CD14-positive monocyte (primary cell): ENCODE data around the gene EARS2. TPM values are rescaled to one million over a fixed set of nuclear protein-coding genes. Genes with fewer than 3 reads are reported as not detected.

Source experiments
- DNase-seq, 3 donors: peaks; one replicate each; pipeline ENCODE4 v3.0.0-alpha.2; 2011 to 2022
- H2AFZ ChIP-seq: 2 replicates; pipeline ENCODE4 v1.6.0; 2012; ENCODE audit warnings: mild to moderate bottlenecking, low read depth, low read length, inconsistent platforms; ENCODE audit not compliant: insufficient read depth, poor library complexity, severe bottlenecking
- H3K27ac ChIP-seq, 2 donors: 1 replicate in 1 of 2; 2 replicates in 1 of 2; pipeline ENCODE4 v1.5.1; 2012 to 2013; ENCODE audit warnings: low read length in 2 of 2, control low read depth in 1 of 2, inconsistent platforms in 1 of 2, low read depth in 1 of 2, mild to moderate bottlenecking in 1 of 2
- H3K27me3 ChIP-seq, 2 donors: one replicate each; pipeline versions ENCODE4 v1.6.0 to v1.6.1; 2011 to 2013; ENCODE audit warnings: low read length in 2 of 2; ENCODE audit not compliant: control insufficient read depth in 2 of 2, insufficient read depth in 2 of 2
- H3K36me3 ChIP-seq, 2 donors: replicated peaks in 1 of 2; 1 replicate in 1 of 2; 2 replicates in 1 of 2; pipeline versions ENCODE4 v1.5.1 to v1.6.1; 2012 to 2013; ENCODE audit warnings: low read length in 2 of 2, control low read depth in 1 of 2, inconsistent platforms in 1 of 2, mild to moderate bottlenecking in 1 of 2; ENCODE audit not compliant: insufficient read depth in 2 of 2, control insufficient read depth in 1 of 2
- H3K4me1 ChIP-seq, 2 donors: 1 replicate in 1 of 2; 2 replicates in 1 of 2; pipeline versions ENCODE4 v1.5.1 to v1.6.1; 2012 to 2013; ENCODE audit warnings: low read length in 2 of 2, control low read depth in 1 of 2, inconsistent platforms in 1 of 2, mild to moderate bottlenecking in 1 of 2, moderate library complexity in 1 of 2; ENCODE audit not compliant: insufficient read depth in 2 of 2, control insufficient read depth in 1 of 2
- H3K4me2 ChIP-seq: replicated peaks from 2 replicates; pipeline ENCODE3; 2012; ENCODE audit warnings: low read length, moderate library complexity, mild to moderate bottlenecking; ENCODE audit not compliant: poor library complexity, severe bottlenecking; ENCODE audit errors: extremely low read depth
- H3K4me3 ChIP-seq, 3 experiments: fragments of 200-600 bp in 1 of 3; sonication (generic) in 1 of 3; replicated peaks in 1 of 3; 1 replicate in 2 of 3; 2 replicates in 1 of 3; pipeline ENCODE4 v1.5.1; 2011 to 2013; ENCODE audit warnings: low read length in 3 of 3, mild to moderate bottlenecking in 3 of 3, control low read depth in 2 of 3, low read depth in 2 of 3, inconsistent platforms in 1 of 3, moderate library complexity in 1 of 3
- H3K79me2 ChIP-seq: 2 replicates; pipeline ENCODE4 v1.6.0; 2012; ENCODE audit warnings: mild to moderate bottlenecking, control low read depth, inconsistent platforms, low read length, moderate library complexity; ENCODE audit not compliant: insufficient read depth
- H3K9ac ChIP-seq: 2 replicates; pipeline ENCODE4 v1.6.0; 2017; ENCODE audit warnings: low read length, mild to moderate bottlenecking; ENCODE audit not compliant: insufficient read depth, poor library complexity, severe bottlenecking
- H3K9me3 ChIP-seq, 2 donors: replicated peaks in 1 of 2; 1 replicate in 1 of 2; 2 replicates in 1 of 2; pipeline versions ENCODE4 v1.5.1 to v1.6.1; 2012 to 2013; ENCODE audit warnings: low read length in 2 of 2, control low read depth in 1 of 2; ENCODE audit not compliant: control insufficient read depth in 1 of 2, insufficient read depth in 1 of 2
- H4K20me1 ChIP-seq: 2 replicates; pipeline ENCODE4 v1.6.0; 2012; ENCODE audit warnings: mild to moderate bottlenecking, low read length, control low read depth, moderate library complexity; ENCODE audit not compliant: insufficient read depth
- H3K27ac Mint-ChIP-seq, 7 donors: one replicate each; pipeline ENCODE4 v1.8.0; 2020; ENCODE audit warnings: mild to moderate bottlenecking in 7 of 7, mixed read lengths in 7 of 7, moderate library complexity in 6 of 7, inconsistent platforms in 2 of 7
- H3K27me3 Mint-ChIP-seq, 3 donors: one replicate each; pipeline ENCODE4 v1.8.0; 2021 to 2022; ENCODE audit warnings: low read depth in 3 of 3, mild to moderate bottlenecking in 3 of 3, mixed read lengths in 3 of 3, moderate library complexity in 3 of 3, inconsistent platforms in 1 of 3
- H3K36me3 Mint-ChIP-seq, 2 donors: one replicate each; pipeline ENCODE4 v1.8.0; 2020; ENCODE audit warnings: mixed read lengths in 2 of 2, inconsistent platforms in 1 of 2, mild to moderate bottlenecking in 1 of 2
- H3K4me1 Mint-ChIP-seq: one replicate; pipeline ENCODE4 v1.8.0; 2020; ENCODE audit warnings: mild to moderate bottlenecking, mixed read lengths
- H3K4me3 Mint-ChIP-seq, 2 donors: one replicate each; pipeline ENCODE4 v1.8.0; 2020; ENCODE audit warnings: mild to moderate bottlenecking in 2 of 2, mixed read lengths in 2 of 2, moderate library complexity in 1 of 2
- H3K9me3 Mint-ChIP-seq, 7 donors: one replicate each; pipeline ENCODE4 v1.8.0; 2020 to 2022; ENCODE audit warnings: mixed read lengths in 7 of 7, mild to moderate bottlenecking in 6 of 7, moderate library complexity in 6 of 7, inconsistent platforms in 2 of 7
- WGBS: methylation state at CpG from one replicate; pipeline ENCODE4 v1.1.5; 2013; ENCODE audit warnings: missing lambda C conversion rate; ENCODE audit not compliant: insufficient coverage; 5-methylcytosine and 5-hydroxymethylcytosine counted together
- intact Hi-C, 2 donors: fragments of 100-400 bp; cut with micrococcal nuclease; formaldehyde crosslinking; loops; one replicate each; pipeline versions ENCODE4 v1.15.0 to v1.15.1; 2023
- polyA plus RNA-seq, 3 donors: library from polyadenylated mRNA; depleted of rRNA in 1 of 3; unstranded in 2 of 3; stranded (reverse) in 1 of 3; fragments of 300-500 nt in 2 of 3; fragments of >200 nt in 1 of 3; fragmentation: Illumina TruSeq in 2 of 3; gene quantifications; 1 replicate in 2 of 3; 2 replicates in 1 of 3; pipeline ENCODE4 v1.2.3, GENCODE V29; 2012 to 2021
- TF ChIP-seq, protein P1 (sequence below): fragments of 200-600 bp; IDR thresholded peaks from one replicate; pipeline ENCODE4 v1.8.0; 2022; ENCODE audit warnings: antibody characterized with exemption, mild to moderate bottlenecking

The EARS2 gene
- polyA plus RNA-seq, 3 donors: 2.9 to 4.7 (median 4.2) TPM

DNA sequence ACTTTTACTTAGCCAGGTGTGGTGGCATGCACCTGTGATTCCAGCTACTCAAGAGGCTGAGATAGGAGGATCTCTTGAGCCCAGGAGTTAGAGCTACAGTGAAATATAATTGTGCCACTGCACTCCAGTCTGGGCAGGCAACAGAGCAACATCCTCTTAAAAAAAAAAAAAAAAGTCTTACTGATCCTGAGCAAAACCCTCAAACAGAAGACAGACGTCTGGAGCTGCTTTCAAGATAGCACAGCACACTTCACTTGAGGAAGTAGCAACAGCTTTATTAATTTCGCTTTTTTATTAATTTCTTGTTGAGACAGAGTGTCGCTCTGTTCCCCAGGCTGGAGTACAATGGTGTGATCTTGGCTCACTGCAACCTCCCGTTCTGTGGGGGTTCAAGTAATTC lies 36.6 kb downstream of the EARS2 start:
- TF ChIP-seq, protein P1, sequence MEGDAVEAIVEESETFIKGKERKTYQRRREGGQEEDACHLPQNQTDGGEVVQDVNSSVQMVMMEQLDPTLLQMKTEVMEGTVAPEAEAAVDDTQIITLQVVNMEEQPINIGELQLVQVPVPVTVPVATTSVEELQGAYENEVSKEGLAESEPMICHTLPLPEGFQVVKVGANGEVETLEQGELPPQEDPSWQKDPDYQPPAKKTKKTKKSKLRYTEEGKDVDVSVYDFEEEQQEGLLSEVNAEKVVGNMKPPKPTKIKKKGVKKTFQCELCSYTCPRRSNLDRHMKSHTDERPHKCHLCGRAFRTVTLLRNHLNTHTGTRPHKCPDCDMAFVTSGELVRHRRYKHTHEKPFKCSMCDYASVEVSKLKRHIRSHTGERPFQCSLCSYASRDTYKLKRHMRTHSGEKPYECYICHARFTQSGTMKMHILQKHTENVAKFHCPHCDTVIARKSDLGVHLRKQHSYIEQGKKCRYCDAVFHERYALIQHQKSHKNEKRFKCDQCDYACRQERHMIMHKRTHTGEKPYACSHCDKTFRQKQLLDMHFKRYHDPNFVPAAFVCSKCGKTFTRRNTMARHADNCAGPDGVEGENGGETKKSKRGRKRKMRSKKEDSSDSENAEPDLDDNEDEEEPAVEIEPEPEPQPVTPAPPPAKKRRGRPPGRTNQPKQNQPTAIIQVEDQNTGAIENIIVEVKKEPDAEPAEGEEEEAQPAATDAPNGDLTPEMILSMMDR: no peak
- Histone ChIP-seq H3K9me3 (no peaks in the 10 kb centered on the region), H3K27ac (peak overlapping the region; percentile 88 to 93), H3K27me3 (no peaks in the 10 kb centered on the region), H3K9ac (peak overlapping the region; percentile 44), H3K79me2 (peaks cover 5% of the 10 kb centered on the region), H3K4me3 (peak overlapping the region in 1 of 3 experiments; percentile 38), H2AFZ (peak overlapping the region; percentile 30), H3K4me2 (peak overlapping the region; percentile 54), H3K4me1 (peaks cover 73 to 74% of the 10 kb centered on the region in 2 donors), H4K20me1 (no peaks in the 10 kb centered on the region), H3K36me3 (peaks cover 0 to 15% of the 10 kb centered on the region in 2 donors)
- DNase-seq: peak; percentile 56 to 69 (median 58)
- Mint-ChIP-seq H3K9me3 (no peaks in the 10 kb centered on the region), H3K27ac (peak overlapping the region; percentile 90 to 98 (median 97)), H3K27me3 (no peaks in the 10 kb centered on the region), H3K4me1 (peaks cover 64% of the 10 kb centered on the region), H3K4me3 (peak overlapping the region; percentile 35 to 58), H3K36me3 (peaks cover 22% of the 10 kb centered on the region in 2 donors)
- intact Hi-C loops: no loop called here
- WGBS: 8% methylated on average over 2 of the region's 4 CpGs

DNA sequence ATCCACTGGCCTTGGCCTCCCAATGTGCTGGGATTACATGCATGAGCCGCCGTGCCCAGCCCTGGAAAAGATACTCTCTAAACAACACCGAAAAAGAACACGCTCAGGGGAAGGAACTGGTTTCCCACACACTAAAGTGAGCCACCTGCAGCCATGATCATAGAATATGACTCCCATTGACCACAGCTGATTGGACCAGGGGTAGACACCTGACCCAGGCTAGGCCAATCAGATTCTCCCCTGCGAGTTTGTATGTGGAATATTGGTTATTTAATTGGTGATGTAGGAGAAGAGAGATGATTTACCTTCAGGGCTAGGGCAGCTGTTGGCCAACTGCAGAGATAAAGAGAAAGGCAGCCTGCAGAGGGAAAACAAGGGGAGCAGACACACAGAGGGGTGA lies 37.9 kb downstream of the EARS2 start:
- H3K4me2 ChIP-seq: no peak overlapping the region
- no peak overlapping the region for H3K9ac ChIP-seq
- Mint-ChIP-seq H3K4me3 (no peak overlapping the region), H3K9me3 (no peaks in the 10 kb centered on the region), H3K4me1 (peaks cover 64% of the 10 kb centered on the region), H3K27me3 (no peaks in the 10 kb centered on the region), H3K27ac (peak overlapping the region; percentile 87 to 97 (median 96)), H3K36me3 (peaks cover 12 to 13% of the 10 kb centered on the region in 2 donors)
- peak overlapping the region; percentile 55 to 88 for H3K27ac ChIP-seq
- intact Hi-C loops: loop anchor here in 1 of 2 donors (10.0 kb wide), 1 partner anchor 126 kb away; the partner anchor contains the start of genes DCTN5 and PALB2
- peak in 1 of 3 donors; percentile 33 for DNase-seq
- TF ChIP-seq, protein P1: no peak
- WGBS: 85% methylated on average over 3 of the region's 5 CpGs
- no peak overlapping the region for H2AFZ ChIP-seq
- H3K36me3 ChIP-seq: peaks cover 0 to 3% of the 10 kb centered on the region in 2 donors
- peaks cover 5% of the 10 kb centered on the region for H3K79me2 ChIP-seq
- no peak overlapping the region for H3K4me3 ChIP-seq
- no peaks in the 10 kb centered on the region for H3K9me3 ChIP-seq
- H3K27me3 ChIP-seq: no peaks in the 10 kb centered on the region
- peaks cover 73% of the 10 kb centered on the region in 2 donors for H3K4me1 ChIP-seq
- no peaks in the 10 kb centered on the region for H4K20me1 ChIP-seq
